Endothelial cell of umbilical vein (primary cell): ENCODE data around the gene DMBT1. TPM values are rescaled to one million over a fixed set of nuclear protein-coding genes. Genes with fewer than 3 reads are reported as not detected.

Experiments used
- BruUV-seq: library from RNA; stranded (reverse); fragments of 400-500 nt; replicated peaks from 2 replicates; lab custom pipeline; 2021; lab: Mats Ljungman, UMichigan
- CTCF ChIA-PET: fragments of 300-600, 350-600 bp; sonication (Branson Sonifier 250); formaldehyde crosslinking; loops from one replicate; lab custom pipeline; 2021; ENCODE audit warnings: antibody characterized with exemption, inconsistent platforms; lab: Charles Lee
- POLR2A ChIA-PET: fragments of 300-600, 350-600 bp; sonication (Branson Sonifier 250); formaldehyde crosslinking; loops from one replicate; lab custom pipeline; 2021; ENCODE audit warnings: antibody characterized with exemption, inconsistent platforms; lab: Charles Lee
- DNase-seq: peaks from one replicate; pipeline ENCODE4 v3.0.0-alpha.2; 2011; ENCODE audit warnings: low read depth, low spot score
- FAIRE-seq: peaks from 2 replicates; lab custom pipeline; 2011; peaks lifted over from hg19 to GRCh38; lab: Jason Lieb, UNC
- H2AFZ ChIP-seq: 2 replicates; pipeline ENCODE4 v1.6.0; 2012; ENCODE audit warnings: low read depth, low read length, control low read depth, inconsistent platforms
- H3K27ac ChIP-seq: 2 replicates; pipeline ENCODE4 v1.5.1; 2011; ENCODE audit warnings: low read depth, mild to moderate bottlenecking, control low read depth, low read length, moderate library complexity; ENCODE audit not compliant: insufficient read depth
- H3K27me3 ChIP-seq, 2 experiments: 2 replicates each; pipeline versions ENCODE4 v1.6.0 to v1.6.1; 2011; ENCODE audit warnings: low read length in 2 of 2, mixed read lengths in 1 of 2; ENCODE audit not compliant: control insufficient read depth in 2 of 2, insufficient read depth in 2 of 2
- H3K36me3 ChIP-seq, 2 experiments: 2 replicates in 1 of 2; 3 replicates in 1 of 2; pipeline ENCODE4 v1.5.1; 2011; ENCODE audit warnings: low read length in 2 of 2, mild to moderate bottlenecking in 1 of 2, moderate library complexity in 1 of 2; ENCODE audit not compliant: control insufficient read depth in 2 of 2, insufficient read depth in 2 of 2; ENCODE audit errors: extremely low read depth in 1 of 2
- H3K4me1 ChIP-seq: 3 replicates; pipeline ENCODE4 v1.5.1; 2011; ENCODE audit warnings: mild to moderate bottlenecking, low read length; ENCODE audit not compliant: control insufficient read depth, insufficient read depth; ENCODE audit errors: extremely low read depth
- H3K4me2 ChIP-seq: 2 replicates; pipeline ENCODE4 v1.6.1; 2011; ENCODE audit warnings: low read length, control low read depth, mixed read lengths; ENCODE audit not compliant: insufficient read depth
- H3K4me3 ChIP-seq, 3 experiments: fragments of 200-600 bp in 1 of 3; sonication (generic), shearing (Covaris generic) in 1 of 3; replicated peaks in 1 of 3; 2 replicates each; pipeline ENCODE4 v1.5.1; 2011 to 2016; ENCODE audit warnings: control low read depth in 3 of 3, low read length in 3 of 3, mild to moderate bottlenecking in 2 of 3, inconsistent platforms in 1 of 3, low read depth in 1 of 3, moderate library complexity in 1 of 3; ENCODE audit not compliant: insufficient read depth in 1 of 3
- H3K79me2 ChIP-seq: 2 replicates; pipeline ENCODE4 v1.6.0; 2012; ENCODE audit warnings: low read length, inconsistent platforms; ENCODE audit not compliant: control insufficient read depth, insufficient read depth
- H3K9ac ChIP-seq: replicated peaks from 2 replicates; pipeline ENCODE3; 2011; ENCODE audit warnings: low read length, control low read depth; ENCODE audit not compliant: insufficient read depth; ENCODE audit errors: extremely low read depth
- H3K9me1 ChIP-seq: replicated peaks from 3 replicates; pipeline ENCODE4 v1.6.0; 2011; ENCODE audit warnings: mild to moderate bottlenecking, low read length; ENCODE audit not compliant: control insufficient read depth, insufficient read depth; ENCODE audit errors: extremely low read depth
- H3K9me3 ChIP-seq: replicated peaks from 2 replicates; pipeline ENCODE4 v1.5.1; 2012; ENCODE audit warnings: low read length, inconsistent platforms; ENCODE audit not compliant: control insufficient read depth, insufficient read depth
- H4K20me1 ChIP-seq: replicated peaks from 2 replicates; pipeline ENCODE3; 2011; ENCODE audit warnings: mild to moderate bottlenecking, low read length; ENCODE audit not compliant: control insufficient read depth, insufficient read depth; ENCODE audit errors: extremely low read depth
- EZH2 ChIP-seq: IDR thresholded peaks from 2 replicates; pipeline ENCODE4 v1.6.1; 2012; ENCODE audit warnings: borderline replicate concordance, low read depth, mild to moderate bottlenecking, moderate library complexity, low read length, inconsistent platforms; ENCODE audit not compliant: severe bottlenecking
- FOS ChIP-seq: IDR thresholded peaks from 2 replicates; pipeline ENCODE4 v1.6.1; 2011; ENCODE audit warnings: mild to moderate bottlenecking, low read length, moderate library complexity, borderline replicate concordance; ENCODE audit not compliant: insufficient read depth
- JUN ChIP-seq: IDR thresholded peaks from 2 replicates; pipeline ENCODE4 v1.6.1; 2011; ENCODE audit warnings: borderline replicate concordance, low read depth; ENCODE audit not compliant: insufficient read length, insufficient read depth
- MYC ChIP-seq: IDR thresholded peaks from one replicate; pipeline ENCODE4 v1.6.1; 2011; ENCODE audit warnings: mild to moderate bottlenecking, low read depth, low read length
- POLR2AphosphoS5 ChIP-seq: IDR thresholded peaks from 2 replicates; pipeline ENCODE4 v1.6.1; 2012; ENCODE audit warnings: low read depth, mild to moderate bottlenecking, control low read depth, low read length, moderate library complexity; ENCODE audit not compliant: insufficient read depth
- dilution Hi-C: fragments of 300-500 bp; cut with MboI; formaldehyde crosslinking; loops from one replicate; pipeline ENCODE4 v1.15.0; 2019; ENCODE audit warnings: low sequenced_read_pairs; ENCODE audit not compliant: extremely low pct_ligation_motif_present
- intact Hi-C: fragments of 100-400 bp; cut with micrococcal nuclease; formaldehyde crosslinking; loops from one replicate; pipeline ENCODE4 v1.10.0; 2022
- polyA plus RNA-seq, 4 experiments: library from polyadenylated mRNA; depleted of rRNA in 3 of 4; stranded (reverse) in 3 of 4; unstranded in 1 of 4; fragments of >200 nt; gene quantifications; 2 replicates each; pipeline versions ENCODE4 v1.2.1 to v1.2.3, GENCODE V29; 2011 to 2012; ENCODE audit warnings: missing spikeins in 1 of 4
- total RNA-seq: library from RNA; stranded (reverse); gene quantifications from 2 replicates; pipeline ENCODE4 v1.2.3, GENCODE V29; 2021

The DMBT1 gene
- total and polyA plus RNA-seq, 2 donors (not counting 3 experiments of a cell fraction or from before 2014, with no cell fraction given) = 0.01 TPM; not detected in 1

- ChIA-PET CTCF (interaction anchor here (1.7 kb wide), 1 partner anchor 13 kb away, joined by 3 read pairs; no protein-coding TSS in a partner anchor), POLR2A (no interaction called here)
- no peaks in the 10 kb centered on the region for H3K27me3 ChIP-seq
- intact Hi-C loops = no loop called here
- BruUV-seq = no TSS peak
- H4K20me1 ChIP-seq = no peaks in the 10 kb centered on the region
- H2AFZ ChIP-seq = no peak overlapping the region
- dilution Hi-C loops = no loop called here
- no peak overlapping the region for H3K27ac ChIP-seq
- H3K4me1 ChIP-seq = no peaks in the 10 kb centered on the region
- no peak overlapping the region for H3K4me2 ChIP-seq
- TF ChIP-seq JUN (no peak), POLR2AphosphoS5 (no peak), FOS (no peak), MYC (no peak)
- H3K4me3 ChIP-seq = no peak overlapping the region
- no peaks in the 10 kb centered on the region for H3K9me3 ChIP-seq
- H3K36me3 ChIP-seq = no peaks in the 10 kb centered on the region
- H3K9me1 ChIP-seq = no peaks in the 10 kb centered on the region
- no peak for FAIRE-seq
- DNase-seq = no peak
- H3K79me2 ChIP-seq = no peaks in the 10 kb centered on the region
- H3K9ac ChIP-seq = no peak overlapping the region
Measured at GRCh38 chr10:122640921-122641320, 80.4 kb downstream of the DMBT1 start.

GRCh38 chr10:122642726-122643605, 82.4 kb downstream of the DMBT1 start:
- intact Hi-C loops (no loop called here), dilution Hi-C loops (no loop called here)
- DNase-seq (no peak), FAIRE-seq (no peak)
- Histone ChIP-seq H3K4me2 (no peak overlapping the region), H3K36me3 (no peaks in the 10 kb centered on the region), H3K9ac (no peak overlapping the region), H3K4me3 (no peak overlapping the region), H3K9me1 (no peaks in the 10 kb centered on the region), H3K27me3 (no peaks in the 10 kb centered on the region), H2AFZ (no peak overlapping the region), H4K20me1 (no peaks in the 10 kb centered on the region), H3K4me1 (no peaks in the 10 kb centered on the region), H3K9me3 (no peaks in the 10 kb centered on the region), H3K27ac (no peak overlapping the region), H3K79me2 (no peaks in the 10 kb centered on the region)
- POLR2A ChIA-PET = interaction anchor here (0.7 kb wide), 1 partner anchor 22 kb away, joined by 5 read pairs; no protein-coding TSS in a partner anchor
- CTCF ChIA-PET = no interaction called here
- no TSS peak for BruUV-seq
- TF ChIP-seq POLR2AphosphoS5 (no peak), EZH2 (no peak)
